Fibroblast of skin of left biceps (primary cell): ENCODE results near the gene MRPL9.

ENCODE experiments used
- DNase-seq, 2 experiments: peaks; one replicate each; pipeline ENCODE4 v3.0.0-alpha.2; 2013; ENCODE audit warnings: low read depth in 2 of 2

Gene MRPL9

DNA sequence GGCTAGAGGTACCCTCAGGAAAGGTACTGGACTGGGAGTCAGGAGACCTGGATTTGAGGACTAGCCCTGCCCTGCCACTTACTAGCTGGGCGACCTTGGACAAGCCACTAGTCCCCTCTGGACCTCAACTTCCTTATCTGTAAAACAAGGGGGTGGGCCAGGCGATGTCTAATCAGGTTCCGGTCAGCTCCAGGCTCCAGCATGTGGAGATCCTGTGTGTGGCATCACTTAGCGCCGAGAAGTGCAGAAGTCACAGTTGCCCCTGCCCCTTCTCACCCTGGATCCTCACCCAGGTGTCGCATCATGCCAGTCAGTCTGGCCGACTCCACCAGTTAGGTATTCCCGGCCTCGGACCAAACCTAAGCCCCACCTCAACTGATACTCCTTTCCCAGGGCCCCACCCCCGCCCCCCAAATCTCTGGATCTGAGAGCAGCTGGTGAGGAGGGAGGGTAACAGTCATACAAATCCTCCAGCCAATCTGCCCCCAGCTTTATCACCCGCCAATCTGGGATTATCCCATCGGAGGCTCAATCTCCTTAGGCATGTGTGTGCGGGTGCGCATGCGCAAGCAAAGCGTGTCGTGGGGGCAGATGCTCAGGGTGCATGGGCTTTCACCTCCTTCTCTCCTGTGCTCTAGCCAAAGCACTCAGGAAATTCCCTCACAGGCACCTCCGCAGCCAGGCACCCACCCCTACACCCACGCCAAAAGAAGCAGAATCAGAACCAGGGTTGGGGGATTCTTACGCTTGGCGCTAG lies 52.1 kb downstream of the MRPL9 start:
- DNase-seq, result no peak

- no peak for DNase-seq
Measured at GRCh38 chr1:151710187-151710840, 53.0 kb downstream of the MRPL9 start.
